HCT116 (cell line): Measurements from ENCODE around the gene IL1RAP. TPM values are rescaled to one million over a fixed set of nuclear protein-coding genes. Genes with fewer than 3 reads are reported as not detected.

Source experiments
- ATAC-seq: fragments of 200-7000 bp; cut with Tn5 transposase; 2 replicates; pipeline ENCODE4 v1.9.1; 2020; ENCODE audit warnings: mild to moderate bottlenecking, moderate library complexity
- BruUV-seq: library from RNA; stranded (reverse); fragments of 400-500 nt; replicated peaks from 2 replicates; lab custom pipeline; 2021; lab: Mats Ljungman, UMichigan
- CTCF ChIA-PET: fragments of 300-600 bp; sonication (Branson Sonifier 250); formaldehyde crosslinking; loops from one replicate; lab custom pipeline; 2021; ENCODE audit warnings: antibody characterized with exemption; lab: Charles Lee
- POLR2A ChIA-PET: fragments of 300-600, 350-600 bp; sonication (Branson Sonifier 250); formaldehyde crosslinking; loops from one replicate; lab custom pipeline; 2021; ENCODE audit warnings: antibody characterized with exemption; lab: Charles Lee
- RAD21 ChIA-PET, 2 experiments: fragments of 300-600 bp; sonication (Branson Sonifier 250); formaldehyde crosslinking; loops; one replicate each; lab custom pipeline; 2023; ENCODE audit warnings: low total read pairs in 2 of 2; ENCODE audit not compliant: uncharacterized antibody in 2 of 2, unreplicated experiment in 2 of 2, low non-redundant PET in 1 of 2; lab: Charles Lee
- DNase-seq: peaks from one replicate; pipeline ENCODE4 v3.0.0-alpha.2; 2010; ENCODE audit warnings: low read depth, low spot score
- H2AFZ ChIP-seq: fragments of 200-600 bp; shearing (Covaris generic), sonication (generic); 2 replicates; pipeline ENCODE4 v1.6.1; 2017; ENCODE audit warnings: low read depth, mixed run types, mixed read lengths, antibody characterized with exemption, low read length; ENCODE audit not compliant: poor library complexity, severe bottlenecking
- H3K27ac ChIP-seq: 2 replicates; pipeline ENCODE4 v1.5.1; 2012; ENCODE audit warnings: low read depth, low read length
- H3K27me3 ChIP-seq: fragments of 200-600 bp; sonication (generic); 2 replicates; pipeline ENCODE4 v1.6.1; 2016; ENCODE audit warnings: mixed run types, low read length, mixed read lengths; ENCODE audit not compliant: insufficient read depth
- H3K36me3 ChIP-seq, 2 experiments: fragments of 200-500 bp in 1 of 2; fragments of 200-600 bp in 1 of 2; sonication (Bioruptor generic) in 1 of 2; sonication (generic) in 1 of 2; 2 replicates each; pipeline versions ENCODE4 v1.5.1 to v1.6.1; 2014 to 2016; ENCODE audit warnings: low read length in 2 of 2, inconsistent platforms in 1 of 2, mixed read lengths in 1 of 2, mixed run types in 1 of 2; ENCODE audit not compliant: insufficient read depth in 2 of 2, control insufficient read depth in 1 of 2
- H3K4me1 ChIP-seq, 2 experiments: fragments of 200-600 bp in 1 of 2; sonication (generic) in 1 of 2; 2 replicates each; pipeline versions ENCODE4 v1.5.1 to v1.6.1; 2012 to 2017; ENCODE audit warnings: low read length in 2 of 2, inconsistent platforms in 1 of 2, mild to moderate bottlenecking in 1 of 2, mixed read lengths in 1 of 2, mixed run types in 1 of 2, moderate library complexity in 1 of 2; ENCODE audit not compliant: insufficient read depth in 2 of 2, control insufficient read depth in 1 of 2
- H3K4me2 ChIP-seq: fragments of 200-600 bp; sonication (generic); 2 replicates; pipeline ENCODE4 v1.6.1; 2017; ENCODE audit warnings: mixed run types, low read length, mixed read lengths
- H3K4me3 ChIP-seq, 2 experiments: fragments of 200-600 bp in 1 of 2; sonication (generic) in 1 of 2; replicated peaks in 1 of 2; 2 replicates each; pipeline ENCODE4 v1.5.1; 2011 to 2016; ENCODE audit warnings: low read length in 2 of 2, control low read depth in 1 of 2, low read depth in 1 of 2, mild to moderate bottlenecking in 1 of 2, mixed read lengths in 1 of 2, mixed run types in 1 of 2
- H3K79me2 ChIP-seq: fragments of 200-600 bp; sonication (generic); 2 replicates; pipeline ENCODE4 v1.6.1; 2017; ENCODE audit warnings: mild to moderate bottlenecking, mixed run types, low read length, moderate library complexity, mixed read lengths; ENCODE audit not compliant: insufficient read depth
- H3K9ac ChIP-seq: fragments of 200-600 bp; sonication (generic); 2 replicates; pipeline ENCODE4 v1.6.1; 2016; ENCODE audit warnings: low read length, mixed read lengths
- H3K9me2 ChIP-seq: fragments of 200-600 bp; sonication (generic), shearing (Covaris generic); 2 replicates; pipeline ENCODE4 v1.6.1; 2017; ENCODE audit warnings: mixed run types, mild to moderate bottlenecking, moderate library complexity; ENCODE audit not compliant: insufficient read depth
- H3K9me3 ChIP-seq, 2 experiments: fragments of 200-500 bp in 1 of 2; fragments of 200-600 bp in 1 of 2; sonication (Bioruptor generic) in 1 of 2; sonication (generic) in 1 of 2; 2 replicates each; pipeline ENCODE4 v1.6.1; 2014 to 2017; ENCODE audit warnings: low read length in 2 of 2, mixed read lengths in 2 of 2, inconsistent platforms in 1 of 2, low read depth in 1 of 2, mild to moderate bottlenecking in 1 of 2, mixed run types in 1 of 2, moderate library complexity in 1 of 2; ENCODE audit not compliant: control insufficient read depth in 1 of 2, insufficient read depth in 1 of 2
- H4K20me1 ChIP-seq: fragments of 200-600 bp; sonication (generic), shearing (Covaris generic); 2 replicates; pipeline ENCODE4 v1.6.1; 2017; ENCODE audit warnings: mixed run types, mild to moderate bottlenecking, moderate library complexity; ENCODE audit not compliant: insufficient read depth
- CBX3 ChIP-seq: IDR thresholded peaks from 2 replicates; pipeline ENCODE4 v1.6.1; 2012; ENCODE audit warnings: low read depth
- CEBPB ChIP-seq: IDR thresholded peaks from 2 replicates; pipeline ENCODE4 v1.6.1; 2012; ENCODE audit warnings: low read depth
- EGR1 ChIP-seq: IDR thresholded peaks from 2 replicates; pipeline ENCODE4 v1.6.1; 2012; ENCODE audit warnings: low read depth
- ELF1 ChIP-seq: IDR thresholded peaks from 2 replicates; pipeline ENCODE4 v1.6.1; 2012; ENCODE audit warnings: low read depth, borderline replicate concordance
- EZH2 ChIP-seq: fragments of 200-600 bp; sonication (generic); IDR thresholded peaks from 2 replicates; pipeline ENCODE4 v1.6.1; 2017; ENCODE audit warnings: antibody characterized with exemption, mixed run types
- POLR2A ChIP-seq: IDR thresholded peaks from 2 replicates; pipeline ENCODE4 v1.7.0; 2011; ENCODE audit warnings: borderline replicate concordance; ENCODE audit not compliant: insufficient read depth, insufficient read length; ENCODE audit errors: extremely low read depth
- POLR2AphosphoS5 ChIP-seq: IDR thresholded peaks from 2 replicates; pipeline ENCODE4 v1.6.1; 2011; ENCODE audit warnings: mild to moderate bottlenecking, low read depth, low read length, moderate library complexity
- RAD21 ChIP-seq: IDR thresholded peaks from 2 replicates; pipeline ENCODE4 v1.6.1; 2012; ENCODE audit warnings: low read depth, mild to moderate bottlenecking
- SIN3A ChIP-seq: IDR thresholded peaks from 2 replicates; pipeline ENCODE4 v1.6.1; 2012; ENCODE audit warnings: low read depth
- SP1 ChIP-seq: IDR thresholded peaks from 2 replicates; pipeline ENCODE4 v1.6.1; 2012; ENCODE audit warnings: low read depth
- TCF7L2 ChIP-seq: IDR thresholded peaks from 2 replicates; pipeline ENCODE4 v1.7.0; 2011; ENCODE audit warnings: borderline replicate concordance, inconsistent platforms; ENCODE audit not compliant: insufficient read depth, insufficient read length; ENCODE audit errors: extremely low read depth
- YY1 ChIP-seq: IDR thresholded peaks from 2 replicates; pipeline ENCODE4 v1.6.1; 2011; ENCODE audit warnings: low read length, low read depth, moderate library complexity, mild to moderate bottlenecking; ENCODE audit not compliant: insufficient replicate concordance; ENCODE audit errors: extremely low read depth
- ZFX ChIP-seq: fragments of 450-650 bp; IDR thresholded peaks from 2 replicates; pipeline ENCODE4 v1.6.1; 2017
- ZNF274 ChIP-seq: fragments of 200-500 bp; sonication (Bioruptor generic); IDR thresholded peaks from 2 replicates; pipeline ENCODE4 v1.6.1; 2014; ENCODE audit warnings: mild to moderate bottlenecking, low read depth, low read length, inconsistent platforms
- intact Hi-C: fragments of 100-400 bp; cut with micrococcal nuclease; formaldehyde crosslinking; loops from 2 replicates; pipeline ENCODE4 v1.10.0; 2022
- total RNA-seq: library from RNA; stranded (reverse); gene quantifications from one replicate; pipeline ENCODE4 v1.2.1, GENCODE V29; 2021; ENCODE audit not compliant: unreplicated experiment
- TF ChIP-seq, protein P1 (sequence below): IDR thresholded peaks from 2 replicates; pipeline ENCODE4 v1.6.1; 2012
- TF ChIP-seq, protein P2 (sequence below): IDR thresholded peaks from 2 replicates; pipeline ENCODE4 v1.6.1; 2012; ENCODE audit warnings: low read depth

Gene IL1RAP
- total RNA-seq, 1 experiment from 2014 or later: 5.8 TPM

DNA sequence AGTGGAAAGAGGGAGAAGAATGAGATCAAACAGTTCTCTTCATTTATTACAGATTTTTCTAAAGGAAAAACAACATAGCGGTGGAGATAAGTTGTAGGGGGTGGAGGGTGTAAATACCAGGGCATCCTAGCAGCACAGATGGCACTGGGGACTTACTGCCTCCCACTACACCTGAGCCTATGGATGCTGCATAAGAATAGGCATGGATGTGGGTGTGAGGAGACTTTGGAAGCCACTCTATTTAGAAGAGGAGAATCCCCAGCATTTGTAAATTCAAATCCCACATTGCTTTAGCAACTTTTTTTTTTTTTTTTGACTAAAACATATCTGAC lies 27.4 kb upstream of the IL1RAP start:
- Histone ChIP-seq H3K9me2 (no peaks in the 10 kb centered on the region), H3K27ac (no peak overlapping the region), H3K4me3 (no peak overlapping the region), H3K4me2 (no peak overlapping the region), H3K79me2 (no peaks in the 10 kb centered on the region), H2AFZ (no peak overlapping the region), H3K4me1 (peaks cover 0 to 2% of the 10 kb centered on the region in 2 experiments; a peak in 1 of 4 replicates), H3K9ac (no peak overlapping the region), H3K36me3 (no peaks in the 10 kb centered on the region)
- ATAC-seq (no peak), DNase-seq (no peak)
- ChIA-PET POLR2A (no interaction called here), CTCF (no interaction called here)
- intact Hi-C loops: no loop called here
- no TSS peak for BruUV-seq
- TF ChIP-seq EGR1 (no peak), TCF7L2 (no peak), ZFX (no peak), CEBPB (no peak), POLR2AphosphoS5 (no peak), SP1 (no peak), YY1 (no peak), RAD21 (no peak), POLR2A (no peak), CBX3 (no peak), ZNF274 (no peak), ELF1 (no peak), SIN3A (no peak), EZH2 (no peak)
- TF ChIP-seq, protein P1, sequence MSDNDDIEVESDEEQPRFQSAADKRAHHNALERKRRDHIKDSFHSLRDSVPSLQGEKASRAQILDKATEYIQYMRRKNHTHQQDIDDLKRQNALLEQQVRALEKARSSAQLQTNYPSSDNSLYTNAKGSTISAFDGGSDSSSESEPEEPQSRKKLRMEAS: no peak
- TF ChIP-seq, protein P2, sequence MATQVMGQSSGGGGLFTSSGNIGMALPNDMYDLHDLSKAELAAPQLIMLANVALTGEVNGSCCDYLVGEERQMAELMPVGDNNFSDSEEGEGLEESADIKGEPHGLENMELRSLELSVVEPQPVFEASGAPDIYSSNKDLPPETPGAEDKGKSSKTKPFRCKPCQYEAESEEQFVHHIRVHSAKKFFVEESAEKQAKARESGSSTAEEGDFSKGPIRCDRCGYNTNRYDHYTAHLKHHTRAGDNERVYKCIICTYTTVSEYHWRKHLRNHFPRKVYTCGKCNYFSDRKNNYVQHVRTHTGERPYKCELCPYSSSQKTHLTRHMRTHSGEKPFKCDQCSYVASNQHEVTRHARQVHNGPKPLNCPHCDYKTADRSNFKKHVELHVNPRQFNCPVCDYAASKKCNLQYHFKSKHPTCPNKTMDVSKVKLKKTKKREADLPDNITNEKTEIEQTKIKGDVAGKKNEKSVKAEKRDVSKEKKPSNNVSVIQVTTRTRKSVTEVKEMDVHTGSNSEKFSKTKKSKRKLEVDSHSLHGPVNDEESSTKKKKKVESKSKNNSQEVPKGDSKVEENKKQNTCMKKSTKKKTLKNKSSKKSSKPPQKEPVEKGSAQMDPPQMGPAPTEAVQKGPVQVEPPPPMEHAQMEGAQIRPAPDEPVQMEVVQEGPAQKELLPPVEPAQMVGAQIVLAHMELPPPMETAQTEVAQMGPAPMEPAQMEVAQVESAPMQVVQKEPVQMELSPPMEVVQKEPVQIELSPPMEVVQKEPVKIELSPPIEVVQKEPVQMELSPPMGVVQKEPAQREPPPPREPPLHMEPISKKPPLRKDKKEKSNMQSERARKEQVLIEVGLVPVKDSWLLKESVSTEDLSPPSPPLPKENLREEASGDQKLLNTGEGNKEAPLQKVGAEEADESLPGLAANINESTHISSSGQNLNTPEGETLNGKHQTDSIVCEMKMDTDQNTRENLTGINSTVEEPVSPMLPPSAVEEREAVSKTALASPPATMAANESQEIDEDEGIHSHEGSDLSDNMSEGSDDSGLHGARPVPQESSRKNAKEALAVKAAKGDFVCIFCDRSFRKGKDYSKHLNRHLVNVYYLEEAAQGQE: no peak
- TF ChIP-seq, all 23 proteins: peak for 0
- RAD21 ChIA-PET: no interaction called here
- H4K20me1 ChIP-seq: no peaks in the 10 kb centered on the region
- H3K9me3 ChIP-seq: no peaks in the 10 kb centered on the region
- H3K27me3 ChIP-seq: no peaks in the 10 kb centered on the region
